ENCODE data around the gene OSTM1. TPM values are rescaled to one million over a fixed set of nuclear protein-coding genes. Genes with fewer than 3 reads are reported as not detected.

Gene OSTM1
- total and polyA plus RNA-seq, 2 of the 8 experiments (the other 6 are each of a cell fraction or from before 2014, with no cell fraction given): 17.7 to 26.1 TPM

GRCh38 chr6:108106694-108107093 is 32.2 kb upstream of the OSTM1 start (continued):
- TF ChIP-seq CHD7 (IDR thresholded peaks at IDR 0.05; ENCODE audit: insufficient replicate concordance, low read length): no peak
- TF ChIP-seq POLR2A (IDR thresholded peaks at IDR 0.05; ENCODE audit: control extremely low read depth in 1 of 2, low read depth in 2 of 2, low read length in 2 of 2): no peak
- no peak for TF ChIP-seq TCF12 (IDR thresholded peaks at IDR 0.05; ENCODE audit: low read depth, low read length)
- TF ChIP-seq GABPA (IDR thresholded peaks at IDR 0.05; ENCODE audit: borderline replicate concordance, insufficient read depth, low read length): no peak
- no peak for TF ChIP-seq ATF2 (IDR thresholded peaks at IDR 0.05; ENCODE audit: low read length)
- no peak for TF ChIP-seq RFX5 (IDR thresholded peaks at IDR 0.05; ENCODE audit: borderline replicate concordance, low read depth, low read length)
- TF ChIP-seq USF2 (IDR thresholded peaks at IDR 0.05; ENCODE audit: low read length): no peak
- TF ChIP-seq TAF1 (IDR thresholded peaks at IDR 0.05; ENCODE audit: low read depth, low read length): no peak
- no peak for TF ChIP-seq TBP (IDR thresholded peaks at IDR 0.05; ENCODE audit: low read depth, low read length)
- TF ChIP-seq SIX5 (IDR thresholded peaks at IDR 0.05; ENCODE audit: low read depth, low read length): no peak
